GM12874 (cell line): Measurements from ENCODE around the gene ANKS1B.

Experiments
- CTCF ChIP-seq: IDR thresholded peaks from 2 replicates; pipeline ENCODE4 v1.5.1; 2011; ENCODE audit warnings: low read depth, mild to moderate bottlenecking, control low read depth, low read length, moderate library complexity; ENCODE audit not compliant: insufficient read depth

ANKS1B gene

GRCh38 chr12:98997899-98998298, 986.8 kb downstream of the ANKS1B start:
- TF ChIP-seq CTCF: no peak

GRCh38 chr12:98990648-98991047, 994.1 kb downstream of the ANKS1B start:
- no peak for TF ChIP-seq CTCF

- no peak for TF ChIP-seq CTCF
Measured at GRCh38 chr12:98985156-98985555, 999.6 kb downstream of the ANKS1B start.

GRCh38 chr12:98983647-98984046, 1001.1 kb downstream of the ANKS1B start:
- no peak for TF ChIP-seq CTCF

GRCh38 chr12:98980508-98980907, 1004.2 kb downstream of the ANKS1B start:
- no peak for TF ChIP-seq CTCF

GRCh38 chr12:98977186-98977585, 1007.5 kb downstream of the ANKS1B start:
- no peak for TF ChIP-seq CTCF

- TF ChIP-seq CTCF: no peak
Measured at GRCh38 chr12:98974767-98975381, 1009.9 kb downstream of the ANKS1B start.

- no peak for TF ChIP-seq CTCF
Measured at GRCh38 chr12:98973395-98973794, 1011.3 kb downstream of the ANKS1B start.
